ENCODE data around the gene ZNF440.
"Not testable (repeated sequence)": the region's sequence is repeated elsewhere in the genome, so short reads cannot be mapped to it uniquely, and the experiment has no call there.

Gene ZNF440

GRCh38 chr19:11806354-11807098 lies 7.5 kb upstream of the ZNF440 start:
- DNase-seq (ENCODE audit: extremely low read depth, low read depth): no peak
- TF ChIP-seq, protein P1, sequence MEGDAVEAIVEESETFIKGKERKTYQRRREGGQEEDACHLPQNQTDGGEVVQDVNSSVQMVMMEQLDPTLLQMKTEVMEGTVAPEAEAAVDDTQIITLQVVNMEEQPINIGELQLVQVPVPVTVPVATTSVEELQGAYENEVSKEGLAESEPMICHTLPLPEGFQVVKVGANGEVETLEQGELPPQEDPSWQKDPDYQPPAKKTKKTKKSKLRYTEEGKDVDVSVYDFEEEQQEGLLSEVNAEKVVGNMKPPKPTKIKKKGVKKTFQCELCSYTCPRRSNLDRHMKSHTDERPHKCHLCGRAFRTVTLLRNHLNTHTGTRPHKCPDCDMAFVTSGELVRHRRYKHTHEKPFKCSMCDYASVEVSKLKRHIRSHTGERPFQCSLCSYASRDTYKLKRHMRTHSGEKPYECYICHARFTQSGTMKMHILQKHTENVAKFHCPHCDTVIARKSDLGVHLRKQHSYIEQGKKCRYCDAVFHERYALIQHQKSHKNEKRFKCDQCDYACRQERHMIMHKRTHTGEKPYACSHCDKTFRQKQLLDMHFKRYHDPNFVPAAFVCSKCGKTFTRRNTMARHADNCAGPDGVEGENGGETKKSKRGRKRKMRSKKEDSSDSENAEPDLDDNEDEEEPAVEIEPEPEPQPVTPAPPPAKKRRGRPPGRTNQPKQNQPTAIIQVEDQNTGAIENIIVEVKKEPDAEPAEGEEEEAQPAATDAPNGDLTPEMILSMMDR (IDR thresholded peaks at IDR 0.05; ENCODE audit: low read depth, low read length): no peak

GRCh38 chr19:11807099-11807380 lies 7.0 kb upstream of the ZNF440 start:
- TF ChIP-seq, protein P1 (IDR thresholded peaks at IDR 0.05; ENCODE audit: low read depth, low read length): no peak
- DNase-seq (ENCODE audit: extremely low read depth, low read depth): no peak

DNA sequence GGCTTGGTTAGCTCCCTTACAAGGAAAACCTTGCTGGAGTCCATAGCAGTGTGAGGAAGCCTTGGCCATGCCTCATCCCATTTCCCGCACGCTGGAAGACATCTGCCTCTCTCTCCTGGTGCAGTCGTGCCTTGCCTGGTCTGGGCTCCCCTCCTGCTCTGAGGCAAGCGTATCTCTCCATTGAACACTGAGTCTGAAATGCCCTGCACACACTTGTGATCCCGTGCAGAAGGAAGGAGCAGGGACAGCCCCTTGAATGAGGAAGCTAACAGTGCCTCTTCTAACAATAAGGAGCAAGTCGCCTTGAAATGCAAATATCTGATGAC lies 407 bp upstream of the ZNF440 start:
- TF ChIP-seq, protein P1 (IDR thresholded peaks at IDR 0.05; ENCODE audit: low read depth, low read length): no peak
- no peak for DNase-seq (ENCODE audit: extremely low read depth, low read depth)

- DNase-seq (ENCODE audit: extremely low read depth, low read depth): no peak
- TF ChIP-seq, protein P1 (IDR thresholded peaks at IDR 0.05; ENCODE audit: low read depth, low read length): no peak
Observed at GRCh38 chr19:11814700-11815035, 595 bp downstream of the ZNF440 start.

DNA sequence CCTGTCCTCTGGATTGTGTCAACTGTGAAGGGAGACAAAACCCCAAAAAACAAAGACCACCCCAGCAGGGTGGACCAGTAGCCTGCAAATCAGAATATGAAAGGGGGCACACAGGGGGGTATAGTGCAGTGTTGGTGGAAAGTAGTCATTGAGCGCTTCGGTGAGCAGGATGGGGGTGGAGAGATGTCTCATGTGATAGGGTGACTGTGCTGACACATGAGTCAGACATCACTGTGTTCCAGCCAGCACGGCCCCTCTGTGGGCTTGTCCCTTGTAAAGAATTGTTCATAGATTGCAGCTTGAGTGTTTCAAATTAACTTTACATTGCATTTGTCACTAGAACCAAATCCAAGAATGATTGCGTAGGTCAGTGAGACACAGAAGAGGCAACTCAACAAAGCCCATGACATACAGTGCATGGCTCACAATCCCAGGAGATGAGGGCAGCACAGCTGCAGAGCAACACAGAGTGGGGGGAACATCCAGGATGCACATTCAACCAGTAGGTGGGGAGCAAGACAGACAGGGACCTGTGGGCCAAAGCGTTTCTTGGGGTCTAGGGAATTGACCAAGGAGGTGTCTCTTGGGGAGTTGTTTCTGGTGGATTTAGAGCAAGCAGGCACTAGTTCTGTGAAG lies 7.5 kb downstream of the ZNF440 start:
- no peak for DNase-seq (ENCODE audit: extremely low read depth, low read depth)
- TF ChIP-seq, protein P1 (IDR thresholded peaks at IDR 0.05; ENCODE audit: low read depth, low read length): no peak

DNA sequence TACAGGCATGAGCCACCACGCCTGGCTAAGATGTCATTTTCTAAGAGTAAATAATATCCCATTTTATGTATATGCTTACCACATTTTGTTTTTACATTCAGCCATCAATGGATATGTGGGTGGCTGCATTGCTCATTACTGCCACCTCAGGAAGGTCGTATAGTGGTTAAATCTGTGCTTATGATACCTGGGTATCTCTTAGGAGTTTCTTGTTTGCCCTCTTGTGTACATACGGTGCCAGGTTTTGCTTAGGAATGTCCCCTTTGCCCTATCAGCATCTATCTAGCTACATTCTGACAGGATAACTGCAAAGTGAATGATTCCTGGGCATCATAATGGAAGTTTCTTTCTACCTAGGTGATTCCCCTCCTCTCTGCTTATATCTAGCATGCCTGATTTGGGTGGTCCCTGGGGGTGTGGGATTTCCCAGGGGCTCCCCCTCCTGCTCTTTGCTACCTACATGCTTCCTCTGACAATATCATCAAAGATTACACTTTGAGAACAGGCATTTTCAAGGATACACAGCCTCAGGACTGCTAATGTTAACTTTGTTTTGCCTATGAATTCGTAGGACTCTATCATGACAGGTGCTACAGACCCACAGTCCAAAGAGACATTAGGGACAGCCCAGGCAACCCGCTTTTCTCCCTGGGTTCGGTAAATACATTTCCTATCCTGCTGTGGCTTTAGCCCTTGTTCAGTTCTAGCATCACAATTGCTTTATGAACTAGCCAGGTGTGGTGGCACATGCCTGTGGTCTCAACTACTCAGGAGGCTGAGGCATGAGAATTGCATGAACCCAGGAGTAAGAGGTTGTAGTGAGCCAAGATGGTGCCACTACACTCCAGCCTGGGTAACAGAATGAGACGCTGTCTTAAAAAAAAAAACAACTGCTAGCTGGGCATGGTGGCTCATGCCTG lies 15.1 kb downstream of the ZNF440 start:
- not testable (repeated sequence) for DNase-seq (ENCODE audit: extremely low read depth, low read depth)

GRCh38 chr19:11832253-11832912 lies 18.3 kb downstream of the ZNF440 start:
- TF ChIP-seq, protein P1 (IDR thresholded peaks at IDR 0.05; ENCODE audit: low read depth, low read length): no peak
- DNase-seq (ENCODE audit: extremely low read depth, low read depth): no peak
